WI38 (cell line): Measurements from ENCODE around the gene ARIH2.

Experiments
- H3K4me3 ChIP-seq: 2 replicates; pipeline ENCODE4 v1.5.1; 2011; ENCODE audit warnings: low read depth, mild to moderate bottlenecking, control low read depth, low read length
- TF ChIP-seq, protein P1 (sequence below): IDR thresholded peaks from 2 replicates; pipeline ENCODE4 v1.5.1; 2012; ENCODE audit warnings: low read depth, mild to moderate bottlenecking, control low read depth, low read length

Gene ARIH2

DNA sequence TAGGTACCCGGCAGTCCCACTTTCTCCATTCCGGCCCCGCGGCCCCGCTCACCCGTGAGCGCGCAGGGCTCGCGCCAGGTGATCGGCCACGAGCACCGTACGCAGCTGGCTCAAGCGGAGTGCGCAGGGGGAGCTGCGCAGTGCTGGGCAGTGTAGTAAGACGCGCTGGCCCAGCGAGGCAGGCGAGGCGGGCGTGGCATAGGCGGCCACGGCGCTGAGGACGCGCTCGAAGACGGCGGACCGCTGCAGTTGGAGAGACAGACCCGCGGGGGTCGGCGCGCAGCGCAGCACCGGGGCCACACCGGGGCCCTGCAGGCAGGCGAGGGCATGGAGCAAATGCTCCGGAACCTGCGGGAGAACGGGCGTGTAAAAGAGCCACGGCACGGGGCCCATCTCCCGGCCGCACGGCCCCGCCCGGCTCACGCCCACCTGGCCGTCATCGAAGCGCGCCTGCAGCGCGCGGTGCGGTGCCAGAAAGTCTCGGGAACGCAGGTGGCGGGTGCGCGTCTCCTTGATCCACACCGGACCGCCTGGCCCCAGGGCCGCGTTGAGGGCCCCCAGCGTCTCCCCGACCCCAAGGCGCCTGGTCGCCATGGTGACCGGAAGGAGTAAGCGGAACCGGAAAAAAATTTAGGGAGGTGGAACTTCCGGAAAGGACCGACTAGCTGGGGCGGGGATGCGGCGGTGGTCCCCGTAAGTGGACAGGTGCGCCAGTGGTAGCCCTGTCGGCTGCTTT is 99.5 kb downstream of the ARIH2 start, which contains the start of gene DALRD3:
TSS of gene DALRD3 (minus strand) at position 610 of the 736 bp plus-strand sequence. CDS start at position 594, 16 bp downstream.
- TF ChIP-seq, protein P1, sequence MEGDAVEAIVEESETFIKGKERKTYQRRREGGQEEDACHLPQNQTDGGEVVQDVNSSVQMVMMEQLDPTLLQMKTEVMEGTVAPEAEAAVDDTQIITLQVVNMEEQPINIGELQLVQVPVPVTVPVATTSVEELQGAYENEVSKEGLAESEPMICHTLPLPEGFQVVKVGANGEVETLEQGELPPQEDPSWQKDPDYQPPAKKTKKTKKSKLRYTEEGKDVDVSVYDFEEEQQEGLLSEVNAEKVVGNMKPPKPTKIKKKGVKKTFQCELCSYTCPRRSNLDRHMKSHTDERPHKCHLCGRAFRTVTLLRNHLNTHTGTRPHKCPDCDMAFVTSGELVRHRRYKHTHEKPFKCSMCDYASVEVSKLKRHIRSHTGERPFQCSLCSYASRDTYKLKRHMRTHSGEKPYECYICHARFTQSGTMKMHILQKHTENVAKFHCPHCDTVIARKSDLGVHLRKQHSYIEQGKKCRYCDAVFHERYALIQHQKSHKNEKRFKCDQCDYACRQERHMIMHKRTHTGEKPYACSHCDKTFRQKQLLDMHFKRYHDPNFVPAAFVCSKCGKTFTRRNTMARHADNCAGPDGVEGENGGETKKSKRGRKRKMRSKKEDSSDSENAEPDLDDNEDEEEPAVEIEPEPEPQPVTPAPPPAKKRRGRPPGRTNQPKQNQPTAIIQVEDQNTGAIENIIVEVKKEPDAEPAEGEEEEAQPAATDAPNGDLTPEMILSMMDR = no peak
- peak within 1 kb of the TSS; percentile 80 for H3K4me3 ChIP-seq

DNA sequence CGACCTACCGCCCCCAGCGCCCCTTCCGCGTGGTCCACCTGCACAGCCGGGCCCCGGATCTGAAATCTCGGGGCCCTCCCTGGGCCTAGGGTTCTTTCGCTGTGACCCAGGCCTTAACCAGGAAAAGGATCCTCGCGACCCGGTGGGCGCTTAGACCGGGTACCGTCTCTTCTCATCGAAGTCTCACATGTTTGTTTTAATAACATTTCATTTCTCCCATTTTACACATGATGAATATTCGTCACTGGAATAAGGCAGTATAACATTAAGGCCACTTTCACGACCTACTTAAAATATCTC is 100.0 kb downstream of the ARIH2 start:
- H3K4me3 ChIP-seq = peak overlapping the region; percentile 80
- TF ChIP-seq, protein P1 = no peak

DNA sequence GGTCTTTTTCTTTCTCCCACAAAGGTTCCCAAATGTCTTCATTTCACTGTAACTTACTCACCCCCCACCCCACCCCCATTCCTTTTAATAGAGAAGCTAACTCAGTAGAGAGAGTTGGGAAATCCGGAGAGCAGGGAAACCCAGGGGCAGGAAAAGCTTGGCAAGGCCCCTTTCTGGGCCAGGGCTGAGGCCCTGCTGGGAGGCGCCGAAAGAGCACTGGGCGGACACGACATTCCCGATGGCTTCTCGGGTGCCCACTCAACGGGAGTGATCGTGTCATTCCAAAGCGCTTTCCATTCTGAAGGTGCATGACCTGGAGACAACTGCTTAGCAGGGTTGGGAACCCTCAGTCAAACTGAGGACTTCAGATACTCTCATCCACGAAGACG is 101.3 kb downstream of the ARIH2 start:
- H3K4me3 ChIP-seq = peak overlapping the region; percentile 71
- TF ChIP-seq, protein P1 = no peak

DNA sequence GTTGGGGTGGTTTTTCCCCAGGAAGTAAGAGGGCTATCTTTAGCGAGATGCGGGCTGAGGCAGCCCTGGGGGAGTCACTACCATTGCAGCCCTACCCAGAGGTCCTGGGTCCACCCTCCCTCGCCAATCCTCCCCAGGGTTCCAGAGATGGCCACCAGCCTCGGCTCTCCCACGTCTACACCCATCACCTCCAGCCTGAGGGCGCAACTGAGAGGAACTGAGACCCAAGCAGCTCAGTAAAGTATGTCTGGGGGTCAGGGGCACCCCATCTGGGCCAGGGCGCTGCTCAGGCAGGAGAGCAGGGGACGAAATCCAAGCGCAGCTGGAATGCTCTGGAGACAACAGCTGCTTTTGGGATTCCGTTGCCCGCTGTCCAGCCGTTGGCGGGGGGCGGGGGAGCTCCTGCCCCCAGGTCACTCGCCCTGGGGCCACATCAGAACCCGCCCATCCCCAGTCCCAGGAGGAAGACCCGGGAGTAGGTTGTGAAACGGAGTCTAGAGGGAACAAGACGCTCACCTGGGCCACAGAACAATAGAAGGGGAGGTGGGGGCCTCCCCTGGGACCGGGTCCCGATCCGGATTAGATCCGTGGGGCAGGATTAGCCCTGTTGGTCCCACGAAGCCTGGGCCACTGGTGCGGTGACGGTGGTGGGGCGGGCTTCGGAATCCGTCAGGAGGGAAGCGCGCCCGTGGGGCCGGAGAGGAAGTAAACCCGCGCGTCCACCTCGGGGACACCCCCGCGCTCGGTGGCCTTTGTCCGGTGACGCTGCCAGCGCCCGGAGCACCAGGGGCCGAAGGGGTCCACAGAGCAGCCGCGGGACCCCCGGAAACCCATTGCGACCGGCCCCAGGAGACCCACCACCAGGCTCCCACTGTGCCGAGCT is 101.9 kb downstream of the ARIH2 start:
- TF ChIP-seq, protein P1 = no peak
- peak overlapping the region; percentile 71 for H3K4me3 ChIP-seq

DNA sequence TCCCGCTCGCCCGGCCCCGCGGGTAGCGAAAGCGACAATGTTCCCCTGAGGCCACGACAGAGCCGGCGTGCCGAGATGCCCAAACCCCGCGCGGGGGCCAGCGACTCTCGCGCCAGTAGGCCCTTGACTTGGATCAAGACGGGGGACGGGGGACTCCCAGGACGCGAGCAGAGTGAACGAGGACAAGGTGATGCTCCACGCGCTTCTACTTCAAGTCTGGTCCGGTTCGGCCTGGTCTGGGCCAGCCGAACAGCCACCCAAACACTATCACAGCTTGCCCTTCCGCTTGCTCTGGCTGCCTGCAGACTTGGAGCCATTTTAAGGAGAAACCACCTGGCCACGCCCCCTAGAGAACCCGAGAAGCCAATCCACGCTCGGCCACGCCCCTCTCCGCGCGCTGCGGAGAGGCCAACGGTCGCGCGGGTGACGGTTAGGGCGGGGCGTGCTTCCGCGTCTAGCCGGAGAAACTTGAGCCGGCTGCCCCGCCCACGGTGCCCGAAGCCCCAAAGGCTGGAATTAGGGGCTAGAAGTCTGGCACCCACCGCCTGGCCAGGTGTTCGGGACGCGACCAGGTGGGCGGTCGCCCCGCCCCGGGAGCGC is 102.7 kb downstream of the ARIH2 start:
- TF ChIP-seq, protein P1 = no peak
- peak overlapping the region; percentile 71 for H3K4me3 ChIP-seq

DNA sequence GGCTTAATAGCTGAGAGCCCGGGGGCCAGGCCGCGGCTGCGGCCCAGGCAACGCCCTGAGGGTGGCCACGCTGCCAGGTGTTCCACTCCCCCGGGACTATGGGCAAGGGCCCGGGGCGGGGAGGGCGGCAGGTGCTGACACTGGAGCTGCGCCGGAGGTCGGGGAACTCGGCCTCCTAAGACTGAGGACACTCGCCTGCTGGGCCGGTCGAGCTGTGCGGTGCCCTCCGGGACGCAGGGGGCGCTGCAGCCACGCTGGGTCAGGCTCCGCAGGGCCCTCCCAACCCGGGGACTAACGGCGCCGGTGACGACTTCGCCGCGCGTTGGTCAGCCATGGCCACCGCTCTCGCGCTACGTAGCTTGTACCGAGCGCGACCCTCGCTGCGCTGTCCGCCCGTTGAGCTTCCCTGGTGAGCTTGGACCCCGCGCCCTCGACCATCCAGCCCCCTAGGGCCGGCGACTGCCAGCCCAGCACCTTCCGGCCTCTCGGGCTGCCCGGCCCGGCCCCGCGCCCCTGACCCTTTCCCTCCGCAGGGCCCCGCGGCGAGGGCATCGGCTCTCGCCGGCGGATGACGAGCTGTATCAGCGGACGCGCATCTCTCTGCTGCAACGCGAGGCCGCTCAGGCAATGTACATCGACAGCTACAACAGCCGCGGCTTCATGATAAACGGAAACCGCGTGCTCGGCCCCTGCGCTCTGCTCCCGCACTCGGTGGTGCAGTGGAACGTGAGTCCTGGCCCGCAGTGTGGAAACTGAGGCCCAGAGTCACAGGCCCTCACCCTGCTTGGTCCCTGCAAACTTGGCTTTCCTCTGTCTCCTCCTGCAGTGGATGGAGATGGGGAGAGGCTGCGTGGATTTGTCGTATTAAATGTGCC is 103.4 kb downstream of the ARIH2 start, which contains the start of gene NDUFAF3:
TSS of gene NDUFAF3 (plus strand) at position 309 of the 875 bp plus-strand sequence. CDS start at position 333, 24 bp downstream.
- TF ChIP-seq, protein P1 = peak; percentile 78
- peak within 1 kb of the TSS; percentile 71 for H3K4me3 ChIP-seq
